Activated T-cell treated with anti-CD3 and anti-CD28 coated beads, Interleukin-2, amount 50 U/mL, for 72 hours (primary cell): ENCODE data around the gene RASSF5. TPM values are rescaled to one million over a fixed set of nuclear protein-coding genes. Genes with fewer than 3 reads are reported as not detected.
"Not testable (repeated sequence)": the region's sequence is repeated elsewhere in the genome, so short reads cannot be mapped to it uniquely, and the experiment has no call there.

Experiments used
- ATAC-seq, 2 donors: fragments of 150-1000 bp; cut with Tn5 transposase; replicated peaks in 1 of 2; 2 replicates each; pipeline ENCODE4 v1.10.0; 2021; ENCODE audit warnings: moderate library complexity in 2 of 2, mild to moderate bottlenecking in 1 of 2
- DNase-seq, 2 donors: peaks; one replicate each; pipeline ENCODE4 v3.0.0; 2021 to 2022; ENCODE audit warnings: mixed read lengths in 1 of 2
- H3K27ac Mint-ChIP-seq: one replicate; pipeline ENCODE4 v1.8.0; 2022; ENCODE audit warnings: mild to moderate bottlenecking, moderate library complexity, mixed read lengths
- H3K27me3 Mint-ChIP-seq: one replicate; pipeline ENCODE4 v1.8.0; 2022; ENCODE audit warnings: low read depth, mixed read lengths
- H3K36me3 Mint-ChIP-seq, 2 donors: one replicate each; pipeline ENCODE4 v1.8.0; 2022; ENCODE audit warnings: mixed read lengths in 2 of 2, mild to moderate bottlenecking in 1 of 2; ENCODE audit not compliant: insufficient read depth in 2 of 2
- H3K4me1 Mint-ChIP-seq: one replicate; pipeline ENCODE4 v1.8.0; 2022; ENCODE audit warnings: low read depth, mixed read lengths
- H3K4me3 Mint-ChIP-seq, 2 donors: one replicate each; pipeline ENCODE4 v1.8.0; 2022; ENCODE audit warnings: mild to moderate bottlenecking in 2 of 2, mixed read lengths in 2 of 2, moderate library complexity in 2 of 2
- H3K9me3 Mint-ChIP-seq, 2 donors: one replicate each; pipeline ENCODE4 v1.8.0; 2022; ENCODE audit warnings: mixed read lengths in 2 of 2
- total RNA-seq, 2 donors: library from RNA; stranded (reverse); gene quantifications; one replicate each; pipeline ENCODE4 v1.2.3, GENCODE V29; 2022

The RASSF5 gene
- total RNA-seq, 2 donors from 2014 or later = 227 to 240 TPM

DNA sequence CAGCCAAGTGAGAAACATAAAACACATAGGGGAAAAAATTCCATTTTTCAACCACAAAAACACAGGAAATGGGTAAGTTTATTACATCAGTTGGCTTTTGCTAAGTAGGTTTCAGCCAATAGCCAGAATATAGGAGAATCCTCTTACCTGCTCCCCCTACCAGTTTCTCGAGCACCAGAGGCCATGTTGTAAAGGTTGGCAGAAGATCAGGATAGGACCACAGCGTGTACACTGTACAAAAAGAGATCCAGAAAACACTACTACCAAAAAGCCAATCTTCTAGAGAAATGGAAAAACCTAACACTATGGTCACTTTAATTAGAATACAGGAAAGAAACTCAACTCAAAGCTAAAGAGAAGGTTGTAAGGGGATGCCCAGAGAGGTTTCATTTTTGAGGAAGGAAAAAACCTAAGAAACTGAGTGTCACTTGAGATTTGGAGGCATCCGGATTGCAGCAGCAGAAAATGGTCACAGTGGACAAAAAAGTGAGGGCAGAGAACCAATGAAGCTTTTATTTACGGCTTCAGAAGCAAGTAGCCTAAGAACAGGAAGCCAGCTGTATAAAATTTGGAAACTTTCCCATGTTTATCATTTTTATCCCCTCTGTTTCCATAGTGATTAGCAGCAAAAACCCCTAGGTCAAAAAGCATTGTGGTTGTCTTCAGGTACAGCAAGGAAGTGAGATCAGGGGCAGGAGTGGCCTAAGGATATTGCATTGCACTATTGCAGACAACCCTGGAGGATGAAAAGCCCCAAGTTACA, 102.1 kb downstream of the RASSF5 start:
- H3K27me3 Mint-ChIP-seq = no peaks in the 10 kb centered on the region
- ATAC-seq = peak; percentile 46 to 53
- H3K4me3 Mint-ChIP-seq = peak overlapping the region; percentile 65 to 90
- peak overlapping the region; percentile 98 for H3K27ac Mint-ChIP-seq
- H3K4me1 Mint-ChIP-seq = peaks cover 61% of the 10 kb centered on the region
- H3K9me3 Mint-ChIP-seq = no peaks in the 10 kb centered on the region
- peaks cover 7 to 29% of the 10 kb centered on the region in 2 donors for H3K36me3 Mint-ChIP-seq
- DNase-seq = no peak

DNA sequence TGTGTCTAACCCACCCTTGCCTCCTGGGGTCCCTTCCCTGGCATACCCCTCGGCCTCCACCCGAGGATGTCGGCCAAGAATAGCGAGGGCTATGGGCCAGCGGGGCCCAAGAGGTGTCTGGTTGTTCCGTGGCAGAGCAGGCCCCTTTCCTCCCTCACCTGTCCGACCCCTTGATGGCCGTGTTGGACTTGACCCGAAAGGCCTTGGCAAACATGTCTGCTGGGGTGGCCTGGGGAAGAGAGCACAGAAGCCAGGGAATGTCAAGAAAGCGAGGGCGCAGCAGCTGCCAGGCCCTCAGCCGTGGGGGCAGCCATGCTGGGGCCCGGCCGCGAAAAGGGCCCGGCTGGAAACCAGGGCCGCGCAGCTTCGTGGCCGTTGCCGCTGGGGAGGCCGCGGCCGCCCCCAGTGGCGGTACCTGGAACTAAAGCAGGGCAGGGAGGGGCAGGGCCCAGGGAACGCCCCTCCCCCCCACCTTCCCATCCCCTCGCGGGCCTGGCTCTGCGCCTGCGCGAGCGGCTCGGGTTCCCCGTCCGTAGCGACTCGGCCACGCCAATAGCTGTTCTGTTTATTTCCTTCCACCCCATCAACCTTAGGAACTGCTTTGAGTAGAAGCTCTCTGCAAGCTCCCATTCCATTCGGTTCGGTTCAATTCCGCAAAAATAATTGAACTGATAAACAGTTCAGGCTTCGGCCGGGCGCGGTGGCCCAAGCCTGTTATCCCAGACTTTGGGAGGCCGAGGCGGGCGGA, 105.0 kb downstream of the RASSF5 start, which contains the start of gene EIF2D:
Gene EIF2D, minus strand, starts transcription at position 337 of the 748 bp plus-strand sequence. Its CDS starts 123 bp downstream, at position 214.
- peaks cover 5 to 12% of the 10 kb centered on the region in 2 donors for H3K36me3 Mint-ChIP-seq
- H3K27me3 Mint-ChIP-seq = no peaks in the 10 kb centered on the region
- H3K9me3 Mint-ChIP-seq = no peaks in the 10 kb centered on the region
- peaks cover 47% of the 10 kb centered on the region for H3K4me1 Mint-ChIP-seq
- DNase-seq (peak; percentile 94 to 98), ATAC-seq (peak; percentile 89 to 92)
- peak within 1 kb of the TSS; percentile 97 for H3K27ac Mint-ChIP-seq
- peak within 1 kb of the TSS; percentile 93 to 97 for H3K4me3 Mint-ChIP-seq

GRCh38 chr1:206626396-206626795, 119.1 kb downstream of the RASSF5 start:
- not testable (repeated sequence) for H3K4me1 Mint-ChIP-seq, DNase-seq

GRCh38 chr1:206628916-206629315, 121.6 kb downstream of the RASSF5 start:
- H3K9me3 Mint-ChIP-seq = no peaks in the 10 kb centered on the region
- no peak overlapping the region for H3K4me3 Mint-ChIP-seq
- H3K27me3 Mint-ChIP-seq = peaks cover 36% of the 10 kb centered on the region
- H3K27ac Mint-ChIP-seq = no peak overlapping the region
- peaks cover 0 to 3% of the 10 kb centered on the region in 2 donors for H3K36me3 Mint-ChIP-seq
- H3K4me1 Mint-ChIP-seq = peaks cover under 1% of the 10 kb centered on the region
- DNase-seq (no peak), ATAC-seq (no peak)

More at GRCh38 chr1:206626396-206626795, 119.1 kb downstream of the RASSF5 start:
- H3K36me3 Mint-ChIP-seq, H3K9me3 Mint-ChIP-seq, ATAC-seq, H3K4me3 Mint-ChIP-seq, H3K27ac Mint-ChIP-seq: not testable (repeated sequence)
- H3K27me3 Mint-ChIP-seq = peaks cover 20% of the 10 kb centered on the region

- H3K36me3 Mint-ChIP-seq = peaks cover 0 to 3% of the 10 kb centered on the region in 2 donors
- DNase-seq = peak; percentile 27 to 29
- H3K27ac Mint-ChIP-seq = no peak overlapping the region
- peaks cover 17% of the 10 kb centered on the region for H3K4me1 Mint-ChIP-seq
- H3K27me3 Mint-ChIP-seq = peaks cover 30% of the 10 kb centered on the region
- ATAC-seq = no peak
- no peaks in the 10 kb centered on the region for H3K9me3 Mint-ChIP-seq
- no peak overlapping the region for H3K4me3 Mint-ChIP-seq
Measured at GRCh38 chr1:206631085-206631509, 123.8 kb downstream of the RASSF5 start.

DNA sequence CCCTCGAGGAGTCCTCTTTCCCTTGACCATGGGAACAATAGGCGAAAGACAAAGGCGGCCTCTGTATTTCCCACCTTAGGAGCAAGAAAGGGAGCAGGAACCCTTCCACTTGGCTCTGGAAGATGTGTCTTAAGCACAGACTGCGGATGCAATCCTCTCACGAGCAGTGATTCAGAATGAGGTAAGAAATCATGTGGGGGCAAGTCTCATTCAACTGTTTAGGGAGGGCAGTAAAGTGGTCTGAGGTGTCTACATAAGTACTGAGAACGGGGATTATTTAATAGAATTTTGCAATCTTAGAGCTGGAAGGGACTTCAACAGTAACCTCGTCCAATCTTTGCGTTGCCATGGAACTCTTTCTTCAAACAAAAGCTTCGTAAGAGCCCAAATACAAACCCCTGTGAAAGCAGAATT, 126.4 kb downstream of the RASSF5 start:
- Mint-ChIP-seq H3K36me3 (no peaks in the 10 kb centered on the region), H3K27ac (no peak overlapping the region), H3K9me3 (no peaks in the 10 kb centered on the region), H3K4me1 (peaks cover 36% of the 10 kb centered on the region), H3K4me3 (peak overlapping the region in 1 of 2 donors; percentile 10), H3K27me3 (peaks cover 24% of the 10 kb centered on the region)
- DNase-seq = no peak
- no peak for ATAC-seq

DNA sequence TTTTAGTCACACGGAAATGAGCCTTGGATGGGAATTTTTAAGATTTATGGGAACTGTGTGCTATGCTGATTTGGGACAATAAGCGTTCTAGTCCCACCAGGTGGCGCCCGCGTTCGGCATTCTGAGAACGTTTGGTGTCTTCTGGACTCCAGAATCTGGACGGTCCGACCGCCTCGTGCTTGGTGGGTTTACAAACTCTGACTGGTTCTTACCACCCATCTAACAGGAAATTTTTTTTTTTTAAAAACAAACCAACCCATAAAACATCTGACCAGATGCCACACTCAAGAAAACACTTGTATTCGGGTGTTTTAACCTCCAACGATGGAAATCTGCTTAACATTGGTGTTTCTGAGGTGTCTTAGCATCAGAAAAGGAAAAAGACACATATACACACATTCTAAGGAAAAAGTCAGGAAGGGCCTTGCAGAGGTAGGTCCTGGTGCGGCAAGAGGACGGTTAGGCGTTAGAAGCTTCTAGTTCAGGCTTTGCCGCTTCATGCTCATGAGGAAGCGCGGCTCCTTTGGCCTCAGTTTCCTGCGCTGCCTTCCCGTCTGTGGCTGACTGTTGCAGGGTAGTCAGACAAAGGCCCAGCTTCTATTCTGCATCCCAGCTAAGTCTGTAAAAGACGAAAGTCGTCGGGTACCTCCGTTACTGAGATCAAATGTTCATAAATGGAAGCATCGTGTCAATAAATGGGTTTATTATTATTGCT, 127.2 kb downstream of the RASSF5 start:
- Mint-ChIP-seq H3K4me1 (peaks cover 40% of the 10 kb centered on the region), H3K27ac (peak overlapping the region; percentile 93), H3K4me3 (peak overlapping the region; percentile 88 to 89), H3K27me3 (peaks cover 22% of the 10 kb centered on the region), H3K9me3 (no peaks in the 10 kb centered on the region), H3K36me3 (no peaks in the 10 kb centered on the region)
- DNase-seq (peak; percentile 83 to 84), ATAC-seq (no peak)

DNA sequence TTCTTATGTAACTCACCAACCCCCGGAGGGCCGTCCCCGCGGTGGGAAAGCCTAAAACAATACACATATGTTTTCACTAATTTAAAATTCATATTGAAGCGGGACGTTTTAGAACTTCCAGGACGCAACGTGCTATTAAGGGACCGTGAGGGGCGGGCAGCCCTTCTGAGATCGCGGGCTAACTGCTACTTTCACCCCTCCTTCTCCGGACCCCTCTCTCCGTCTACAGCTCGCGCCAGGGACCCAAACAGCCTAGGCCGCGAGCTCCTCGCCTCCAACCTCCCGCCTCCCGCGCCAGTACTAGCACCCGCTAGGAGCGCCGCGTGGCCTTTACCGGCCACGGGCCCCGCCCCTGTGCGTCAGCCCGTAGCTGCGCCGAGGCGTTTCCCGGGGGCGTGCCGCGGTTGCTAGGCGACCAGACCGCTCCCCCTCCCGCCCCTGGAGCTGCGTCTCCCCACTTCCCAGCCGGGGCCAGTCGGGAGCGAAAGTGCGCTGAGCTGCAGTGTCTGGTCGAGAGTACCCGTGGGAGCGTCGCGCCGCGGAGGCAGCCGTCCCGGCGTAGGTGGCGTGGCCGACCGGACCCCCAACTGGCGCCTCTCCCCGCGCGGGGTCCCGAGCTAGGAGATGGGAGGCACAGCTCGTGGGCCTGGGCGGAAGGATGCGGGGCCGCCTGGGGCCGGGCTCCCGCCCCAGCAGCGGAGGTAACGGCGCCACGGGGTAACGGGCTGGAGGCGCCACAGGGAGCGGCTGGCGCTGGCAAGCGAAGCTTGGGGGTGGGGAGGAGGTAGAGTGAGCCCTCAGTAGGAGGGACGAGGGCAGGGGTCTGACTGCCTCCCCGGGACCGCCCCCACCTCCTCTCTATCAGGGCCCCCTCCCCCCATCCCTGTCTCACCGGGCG, 128.0 kb downstream of the RASSF5 start, which contains the start of gene DYRK3:
Gene DYRK3, plus strand, starts transcription at position 457 of the 898 bp plus-strand sequence. Its CDS starts 168 bp downstream, at position 625.
- Mint-ChIP-seq H3K36me3 (no peaks in the 10 kb centered on the region), H3K4me1 (peaks cover 40% of the 10 kb centered on the region), H3K27ac (peak within 1 kb of the TSS; percentile 93), H3K4me3 (peak within 1 kb of the TSS; percentile 88 to 89), H3K27me3 (peaks cover 22% of the 10 kb centered on the region), H3K9me3 (no peaks in the 10 kb centered on the region)
- peak; percentile 96 to 97 for ATAC-seq
- peak; percentile 95 for DNase-seq

DNA sequence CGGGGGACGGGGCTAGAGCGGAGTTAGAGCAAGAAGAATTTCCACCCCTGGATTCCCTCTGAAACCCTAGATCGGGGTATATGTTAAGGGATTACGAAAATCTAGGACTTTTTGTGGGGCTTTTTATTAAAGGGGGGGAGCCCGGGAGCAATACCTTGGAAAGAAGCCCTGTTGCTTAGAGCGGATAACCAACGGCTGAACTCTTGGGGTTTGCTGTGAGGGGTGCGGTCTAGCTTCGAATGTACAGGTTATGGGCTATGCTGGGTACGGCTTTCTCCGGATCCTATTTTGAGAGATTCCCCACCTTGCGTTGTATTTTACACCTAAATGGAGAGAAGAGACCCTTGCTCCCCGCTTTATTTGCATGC, 128.6 kb downstream of the RASSF5 start:
- peak in 1 of 2 donors; percentile 14 for DNase-seq
- peak overlapping the region; percentile 88 to 89 for H3K4me3 Mint-ChIP-seq
- peaks cover 22% of the 10 kb centered on the region for H3K27me3 Mint-ChIP-seq
- H3K36me3 Mint-ChIP-seq = no peaks in the 10 kb centered on the region
- H3K4me1 Mint-ChIP-seq = peaks cover 40% of the 10 kb centered on the region
- no peaks in the 10 kb centered on the region for H3K9me3 Mint-ChIP-seq
- H3K27ac Mint-ChIP-seq = no peak overlapping the region
- ATAC-seq = no peak

DNA sequence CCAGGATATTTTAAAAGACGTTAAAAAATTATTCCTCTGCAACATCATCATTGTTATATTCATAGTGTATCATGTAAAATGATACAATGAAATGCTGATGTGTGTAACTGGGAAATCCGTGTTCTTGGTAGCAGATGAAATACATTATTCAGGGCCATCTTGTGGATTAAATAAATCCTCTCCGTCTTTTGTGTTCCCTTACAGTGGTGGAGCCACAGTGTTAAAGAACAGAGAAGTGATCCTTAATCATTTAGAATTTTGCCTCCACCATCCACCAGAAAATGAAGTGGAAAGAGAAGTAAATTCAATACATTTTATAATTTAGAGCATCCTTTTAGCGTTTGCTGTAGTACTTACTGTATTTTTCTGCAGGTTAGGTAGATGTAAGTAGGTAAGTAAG, 129.3 kb downstream of the RASSF5 start:
- no peak overlapping the region for H3K27ac Mint-ChIP-seq
- H3K36me3 Mint-ChIP-seq = no peaks in the 10 kb centered on the region

GRCh38 chr1:206637605-206638004, 130.3 kb downstream of the RASSF5 start:
- Mint-ChIP-seq H3K4me1 (peaks cover 40% of the 10 kb centered on the region), H3K9me3 (no peaks in the 10 kb centered on the region), H3K27me3 (peaks cover 11% of the 10 kb centered on the region), H3K36me3 (no peaks in the 10 kb centered on the region), H3K4me3 (peak overlapping the region in 1 of 2 donors; percentile 57), H3K27ac (no peak overlapping the region)
- no peak for DNase-seq
- no peak for ATAC-seq

More for the DNA sequence above, 129.3 kb downstream of the RASSF5 start:
- H3K27me3 Mint-ChIP-seq = peaks cover 20% of the 10 kb centered on the region
- peaks cover 40% of the 10 kb centered on the region for H3K4me1 Mint-ChIP-seq
- DNase-seq = no peak
- H3K9me3 Mint-ChIP-seq = no peaks in the 10 kb centered on the region
- H3K4me3 Mint-ChIP-seq = peak overlapping the region in 1 of 2 donors; percentile 57
- no peak for ATAC-seq
